22Rv1 (cell line): ENCODE measurements around the gene RGS7.

Experiments used
- CTCF ChIP-seq: fragments of 450-650 bp; IDR thresholded peaks from 2 replicates; pipeline ENCODE4 v1.5.1; 2017; ENCODE audit warnings: mild to moderate bottlenecking
- ZFX ChIP-seq: fragments of 450-650 bp; IDR thresholded peaks from 2 replicates; pipeline ENCODE4 v1.6.1; 2017; ENCODE audit warnings: antibody characterized with exemption, borderline replicate concordance

- TF ChIP-seq CTCF (no peak), ZFX (no peak)
Measured at GRCh38 chr1:241083285-241083684, 273.7 kb downstream of the RGS7 start.
